ENCODE data around the gene RAPGEF1.

RAPGEF1 gene

GRCh38 chr9:131732636-131733289, 7.1 kb downstream of the RAPGEF1 start:
- TF ChIP-seq CREB1 (IDR thresholded peaks at IDR 0.05; ENCODE audit: low read depth) = no peak
- TF ChIP-seq RAD21 (IDR thresholded peaks at IDR 0.05; ENCODE audit: low read depth) = no peak
- TF ChIP-seq TAF1 (IDR thresholded peaks at IDR 0.05; ENCODE audit: low read depth) = no peak
- TF ChIP-seq TCF12 (IDR thresholded peaks at IDR 0.05; ENCODE audit: low read depth) = no peak

- TF ChIP-seq CEBPB (IDR thresholded peaks at IDR 0.05) = no peak
Measured at GRCh38 chr9:131732061-131732526, 7.8 kb downstream of the RAPGEF1 start.

- no peak for TF ChIP-seq CREB1 (IDR thresholded peaks at IDR 0.05; ENCODE audit: low read depth)
- TF ChIP-seq MAX (IDR thresholded peaks at IDR 0.05) = no peak
- TF ChIP-seq USF1 (IDR thresholded peaks at IDR 0.05) = no peak
- TF ChIP-seq YY1 (IDR thresholded peaks at IDR 0.05; ENCODE audit: low read depth) = no peak
- no peak for TF ChIP-seq EGR1 (IDR thresholded peaks at IDR 0.05)
- no peak for TF ChIP-seq RAD21 (IDR thresholded peaks at IDR 0.05; ENCODE audit: low read depth)
- TF ChIP-seq EP300 (IDR thresholded peaks at IDR 0.05; ENCODE audit: borderline replicate concordance) = no peak
- no peak for TF ChIP-seq TEAD4 (IDR thresholded peaks at IDR 0.05)
- no peak for TF ChIP-seq ZBTB7A (IDR thresholded peaks at IDR 0.05; ENCODE audit: low read depth)
- no peak for TF ChIP-seq NFIC (IDR thresholded peaks at IDR 0.05)
- no peak for TF ChIP-seq REST (IDR thresholded peaks at IDR 0.05; ENCODE audit: low read depth)
- no peak for TF ChIP-seq TCF12 (IDR thresholded peaks at IDR 0.05; ENCODE audit: low read depth)
- no peak for TF ChIP-seq CEBPB (IDR thresholded peaks at IDR 0.05)
Measured at GRCh38 chr9:131731644-131732043, 8.2 kb downstream of the RAPGEF1 start.

- TF ChIP-seq TAF1 (IDR thresholded peaks at IDR 0.05; ENCODE audit: low read depth) (no peak), TCF12 (IDR thresholded peaks at IDR 0.05; ENCODE audit: low read depth) (no peak), REST (IDR thresholded peaks at IDR 0.05; ENCODE audit: low read depth) (no peak)
Measured at GRCh38 chr9:131731237-131731636, 8.6 kb downstream of the RAPGEF1 start.

- no peak for TF ChIP-seq EP300 (IDR thresholded peaks at IDR 0.05; ENCODE audit: borderline replicate concordance)
- TF ChIP-seq ZBTB7A (IDR thresholded peaks at IDR 0.05; ENCODE audit: low read depth) = no peak
- no peak for TF ChIP-seq NFIC (IDR thresholded peaks at IDR 0.05)
- TF ChIP-seq CEBPB (IDR thresholded peaks at IDR 0.05) = no peak
- TF ChIP-seq YY1 (IDR thresholded peaks at IDR 0.05; ENCODE audit: low read depth) = no peak
- no peak for TF ChIP-seq TEAD4 (IDR thresholded peaks at IDR 0.05)
- no peak for TF ChIP-seq RAD21 (IDR thresholded peaks at IDR 0.05; ENCODE audit: low read depth)
- TF ChIP-seq REST (IDR thresholded peaks at IDR 0.05; ENCODE audit: low read depth) = no peak
Measured at GRCh38 chr9:131728961-131729360, 10.9 kb downstream of the RAPGEF1 start.

- no peak for TF ChIP-seq YY1 (IDR thresholded peaks at IDR 0.05; ENCODE audit: low read depth)
- TF ChIP-seq MAX (IDR thresholded peaks at IDR 0.05) = no peak
- TF ChIP-seq TEAD4 (IDR thresholded peaks at IDR 0.05) = no peak
- no peak for TF ChIP-seq USF1 (IDR thresholded peaks at IDR 0.05)
- TF ChIP-seq CEBPB (IDR thresholded peaks at IDR 0.05) = no peak
- TF ChIP-seq REST (IDR thresholded peaks at IDR 0.05; ENCODE audit: low read depth) = no peak
- TF ChIP-seq NFIC (IDR thresholded peaks at IDR 0.05) = no peak
Measured at GRCh38 chr9:131728546-131728910, 11.3 kb downstream of the RAPGEF1 start.
